GM20000 (cell line): ENCODE data around the gene CUX1.

Experiments used
- DNase-seq: peaks from one replicate; pipeline ENCODE4 v3.0.0; 2012; ENCODE audit warnings: low spot score
- TF ChIP-seq, protein P1 (sequence below): IDR thresholded peaks from 2 replicates; pipeline ENCODE4 v1.5.1; 2012; ENCODE audit warnings: mild to moderate bottlenecking, control low read depth; ENCODE audit errors: extremely low read depth, missing control alignments

Gene CUX1

DNA sequence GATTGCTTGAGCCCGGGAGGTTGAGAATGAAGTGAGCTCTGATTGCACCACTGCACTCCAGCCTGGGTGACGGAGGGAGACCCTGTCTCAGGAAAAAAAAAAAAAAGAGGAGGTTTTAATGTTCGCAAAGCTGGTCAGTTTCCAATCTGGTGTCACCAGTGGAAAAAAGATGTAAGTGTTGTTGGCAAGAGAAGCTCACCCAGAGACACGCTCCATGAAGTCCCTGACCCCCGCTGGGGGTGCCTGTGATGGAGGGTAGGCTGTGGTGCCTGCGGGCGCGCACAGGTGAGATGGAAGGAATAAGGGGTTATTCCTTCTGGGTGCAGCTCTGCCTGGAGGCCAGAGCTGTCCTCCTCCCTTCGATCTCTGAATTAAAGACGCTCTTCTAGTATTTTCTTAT is 122.7 kb downstream of the CUX1 start:
- DNase-seq = no peak

DNA sequence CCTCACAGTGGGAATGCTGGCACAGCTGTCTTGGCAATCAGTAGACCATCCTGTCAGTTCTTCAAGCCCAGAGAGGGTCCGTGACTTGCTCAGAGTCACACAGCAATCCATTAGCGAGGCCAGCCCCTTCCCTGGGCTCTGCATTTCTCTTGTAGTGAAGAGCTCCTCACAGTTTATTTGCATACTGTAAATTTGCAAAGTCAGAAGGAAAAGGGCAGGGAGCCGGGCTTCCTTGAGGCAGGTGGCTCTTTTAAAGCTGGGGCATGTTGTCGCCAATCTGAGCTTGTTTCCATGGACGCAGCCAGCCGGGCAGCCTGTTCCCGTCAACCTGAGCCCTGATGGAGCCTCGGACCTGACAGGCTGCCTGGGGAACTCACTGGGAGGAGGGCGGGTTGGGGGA is 123.4 kb downstream of the CUX1 start:
- TF ChIP-seq, protein P1, sequence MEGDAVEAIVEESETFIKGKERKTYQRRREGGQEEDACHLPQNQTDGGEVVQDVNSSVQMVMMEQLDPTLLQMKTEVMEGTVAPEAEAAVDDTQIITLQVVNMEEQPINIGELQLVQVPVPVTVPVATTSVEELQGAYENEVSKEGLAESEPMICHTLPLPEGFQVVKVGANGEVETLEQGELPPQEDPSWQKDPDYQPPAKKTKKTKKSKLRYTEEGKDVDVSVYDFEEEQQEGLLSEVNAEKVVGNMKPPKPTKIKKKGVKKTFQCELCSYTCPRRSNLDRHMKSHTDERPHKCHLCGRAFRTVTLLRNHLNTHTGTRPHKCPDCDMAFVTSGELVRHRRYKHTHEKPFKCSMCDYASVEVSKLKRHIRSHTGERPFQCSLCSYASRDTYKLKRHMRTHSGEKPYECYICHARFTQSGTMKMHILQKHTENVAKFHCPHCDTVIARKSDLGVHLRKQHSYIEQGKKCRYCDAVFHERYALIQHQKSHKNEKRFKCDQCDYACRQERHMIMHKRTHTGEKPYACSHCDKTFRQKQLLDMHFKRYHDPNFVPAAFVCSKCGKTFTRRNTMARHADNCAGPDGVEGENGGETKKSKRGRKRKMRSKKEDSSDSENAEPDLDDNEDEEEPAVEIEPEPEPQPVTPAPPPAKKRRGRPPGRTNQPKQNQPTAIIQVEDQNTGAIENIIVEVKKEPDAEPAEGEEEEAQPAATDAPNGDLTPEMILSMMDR = no peak

More for the DNA sequence above, 122.7 kb downstream of the CUX1 start:
- TF ChIP-seq, protein P1 = no peak

DNA sequence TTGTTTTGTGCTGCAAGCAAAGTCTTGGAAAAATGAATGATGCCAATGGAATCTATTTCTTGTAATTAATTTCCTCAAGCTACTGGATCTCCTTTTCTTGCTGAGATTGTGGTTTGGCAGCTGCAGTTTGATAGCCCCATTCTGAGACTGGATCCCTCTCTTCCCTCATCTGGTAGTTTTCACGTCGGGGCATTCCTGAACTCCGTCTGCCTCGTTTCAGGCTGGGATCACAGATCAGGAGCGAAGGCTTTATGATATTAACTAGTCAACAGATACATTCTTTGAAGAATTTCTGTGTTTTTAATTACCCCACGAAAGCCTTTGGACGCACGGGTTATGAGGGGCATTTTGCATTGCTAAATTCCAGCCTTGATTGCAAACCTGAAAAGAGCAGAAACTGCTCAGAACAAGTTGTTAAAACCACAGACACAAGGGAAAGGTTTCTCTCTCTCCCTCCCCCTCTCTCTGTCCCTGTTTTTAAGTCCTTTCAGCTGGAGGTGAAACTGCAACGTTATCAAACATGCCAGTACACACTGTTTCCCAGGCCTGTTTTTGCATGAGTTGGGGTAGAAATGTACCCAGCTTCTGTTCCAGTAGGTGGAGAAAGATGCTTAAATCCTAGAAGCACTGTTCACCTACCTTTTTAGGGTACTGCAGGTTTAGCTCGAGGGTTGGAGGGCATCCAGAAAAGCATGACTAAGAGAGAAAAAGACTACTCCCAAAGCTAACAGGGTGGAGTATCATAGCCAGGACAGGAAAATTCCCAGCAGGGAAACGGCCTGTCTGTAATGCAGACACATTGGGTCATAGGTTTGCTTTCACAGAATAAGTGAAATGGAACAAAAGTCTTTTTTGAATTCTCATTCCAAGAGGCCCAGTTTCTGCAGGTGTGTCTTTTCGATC is 124.3 kb downstream of the CUX1 start:
- DNase-seq = no peak
- TF ChIP-seq, protein P1 = no peak

More for the DNA sequence above, 123.4 kb downstream of the CUX1 start:
- DNase-seq = no peak

DNA sequence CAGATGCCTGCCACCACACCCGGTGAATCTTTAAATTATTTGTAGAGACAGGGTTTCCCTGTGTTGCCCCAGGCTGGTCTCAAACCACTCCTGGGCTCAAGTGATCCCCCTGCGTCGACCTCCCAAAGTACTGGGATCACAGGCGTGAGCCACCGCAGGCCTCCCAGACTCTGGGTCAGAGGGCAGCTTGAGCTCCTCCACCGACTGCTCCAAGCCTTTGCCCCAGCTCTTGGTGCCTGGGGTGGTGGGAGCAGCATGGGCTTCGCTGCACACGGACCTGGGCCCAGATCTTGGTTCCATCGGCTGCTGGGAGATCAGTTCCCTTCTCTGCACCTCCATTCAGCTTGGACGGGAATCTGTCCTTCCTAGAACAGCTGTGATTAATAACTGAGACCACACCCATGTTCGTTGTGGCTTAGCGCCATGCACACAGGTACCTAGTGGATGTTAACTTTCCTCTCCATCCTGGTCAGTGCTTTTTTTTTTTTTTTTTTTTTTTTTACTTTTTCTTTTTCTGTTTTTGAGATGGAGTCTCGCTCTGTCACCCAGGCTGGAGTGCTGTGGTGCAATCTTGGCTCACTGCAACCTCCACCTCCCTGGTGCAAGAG is 125.3 kb downstream of the CUX1 start:
- TF ChIP-seq, protein P1 = no peak
- DNase-seq = no peak

DNA sequence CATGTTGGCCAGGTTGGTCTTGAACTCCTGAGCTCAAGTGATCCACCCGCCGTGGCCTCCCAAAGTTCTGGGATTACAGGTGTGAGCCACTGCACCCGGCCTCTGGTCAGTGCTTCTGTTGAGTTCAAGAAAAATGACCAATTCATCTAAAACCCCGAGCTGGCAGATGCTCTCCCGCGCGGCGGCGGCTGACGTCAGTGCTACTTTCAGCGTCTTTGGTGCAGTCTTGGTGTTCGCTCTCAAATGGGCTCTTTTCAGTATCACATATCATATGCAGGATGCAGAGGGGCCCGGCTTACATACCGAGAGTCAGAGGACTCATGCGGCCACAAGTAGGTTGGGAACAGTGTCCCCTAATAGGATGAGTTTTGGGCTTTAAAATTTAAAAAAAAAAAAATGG is 125.9 kb downstream of the CUX1 start:
- TF ChIP-seq, protein P1 = no peak
- DNase-seq = no peak

DNA sequence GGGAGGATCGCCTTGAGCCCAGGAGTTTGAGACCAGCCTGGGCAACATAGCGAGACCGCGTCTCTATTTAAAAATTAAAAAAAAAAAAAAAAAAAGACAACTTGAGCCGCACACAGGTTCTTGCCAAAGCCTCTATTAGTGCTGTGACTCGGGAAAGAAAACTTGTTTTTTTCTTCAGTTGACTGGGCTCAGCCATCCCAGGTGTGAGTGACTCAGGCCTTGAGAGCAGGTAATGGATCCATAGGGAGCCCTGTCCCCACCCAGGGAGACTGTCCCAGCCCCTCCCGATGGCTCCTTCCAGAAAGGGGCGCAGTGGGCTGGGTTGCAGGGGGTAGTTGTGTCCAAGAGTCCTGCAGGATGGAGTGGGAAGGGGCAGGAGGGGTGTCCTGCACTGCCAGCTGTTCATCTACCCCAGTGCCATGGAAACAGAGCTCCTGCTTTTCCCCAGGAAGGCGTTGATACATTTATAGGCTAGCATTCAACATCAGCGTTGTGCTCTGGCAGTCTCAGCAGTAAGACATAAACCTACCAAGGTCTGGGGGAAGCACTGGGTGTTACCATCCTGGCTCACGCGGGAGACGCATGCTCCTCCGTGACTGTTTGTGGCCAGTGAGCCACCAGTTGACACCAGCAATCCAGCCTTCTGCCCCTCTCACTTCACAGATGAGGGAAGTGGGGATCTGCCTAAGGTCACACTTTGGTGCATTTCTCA is 126.6 kb downstream of the CUX1 start:
- DNase-seq = no peak
- TF ChIP-seq, protein P1 = no peak

DNA sequence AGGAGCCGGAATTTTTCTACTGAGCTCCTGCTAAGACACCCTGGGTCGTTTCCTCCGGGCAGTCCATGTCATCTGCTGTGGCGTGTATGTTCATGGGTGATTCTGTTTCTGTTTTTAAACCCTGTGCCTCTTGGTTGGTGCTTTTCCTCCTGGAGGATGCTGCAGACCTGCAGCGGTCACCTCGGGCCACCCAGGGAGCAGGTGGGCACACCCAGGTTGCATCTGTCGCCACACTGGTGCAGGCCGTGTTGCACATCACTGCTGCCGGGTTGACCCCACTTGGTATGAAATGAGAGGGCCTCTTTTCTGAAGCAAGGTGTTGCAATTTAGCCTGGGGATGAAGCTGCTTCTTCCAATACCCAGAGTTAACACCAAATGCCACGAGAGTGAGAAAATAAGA is 127.2 kb downstream of the CUX1 start:
- TF ChIP-seq, protein P1 = no peak
- DNase-seq = no peak
